Activated CD4-positive, CD25-positive, alpha-beta regulatory T cell treated with anti-CD3 and anti-CD28 coated beads, Interleukin-2, amount 50 U/mL, for 24 hours (primary cell): ENCODE data around the gene TRIP6.
A peak's percentile ranks its signal among the peaks of the same experiment; 100 is the strongest.

ENCODE experiments used
- ATAC-seq, 2 donors: fragments of 150-1000 bp; cut with Tn5 transposase; one replicate each; pipeline ENCODE4 v1.10.0; 2021; ENCODE audit warnings: mild to moderate bottlenecking in 1 of 2, moderate library complexity in 1 of 2

The TRIP6 gene

GRCh38 chr7:100874577-100875355, 7.6 kb downstream of the TRIP6 start, which contains the start of gene SRRT:
Gene SRRT (plus strand): TSS chr7:100875103. CDS start chr7:100875591, 488 bp downstream.
- ATAC-seq = peak; percentile 92 to 93

- ATAC-seq = peak; percentile 28 to 50
Measured at GRCh38 chr7:100875356-100875751, 8.2 kb downstream of the TRIP6 start.

- ATAC-seq = no peak
Measured at GRCh38 chr7:100878013-100878412, 10.8 kb downstream of the TRIP6 start.

GRCh38 chr7:100878685-100879084, 11.5 kb downstream of the TRIP6 start:
- no peak for ATAC-seq

- no peak for ATAC-seq
Measured at GRCh38 chr7:100879685-100880261, 12.6 kb downstream of the TRIP6 start.

GRCh38 chr7:100880645-100881044, 13.5 kb downstream of the TRIP6 start:
- no peak for ATAC-seq

- ATAC-seq = no peak
Measured at GRCh38 chr7:100881136-100881535, 13.9 kb downstream of the TRIP6 start.

- no peak for ATAC-seq
Measured at GRCh38 chr7:100882201-100882600, 15.0 kb downstream of the TRIP6 start.

GRCh38 chr7:100882785-100883526, 15.8 kb downstream of the TRIP6 start:
- no peak for ATAC-seq

GRCh38 chr7:100884736-100885439, 17.7 kb downstream of the TRIP6 start:
- ATAC-seq = no peak

- no peak for ATAC-seq
Measured at GRCh38 chr7:100885440-100886141, 18.4 kb downstream of the TRIP6 start.

- ATAC-seq = no peak
Measured at GRCh38 chr7:100886142-100886935, 19.2 kb downstream of the TRIP6 start.

- ATAC-seq = no peak
Measured at GRCh38 chr7:100886936-100887515, 19.8 kb downstream of the TRIP6 start.

GRCh38 chr7:100887516-100888290, 20.5 kb downstream of the TRIP6 start:
- ATAC-seq = peak in 1 of 2 donors; percentile 7

GRCh38 chr7:100888291-100888987, 21.3 kb downstream of the TRIP6 start:
- ATAC-seq = no peak

- ATAC-seq = peak; percentile 37 to 42
Measured at GRCh38 chr7:100888988-100889750, 22.0 kb downstream of the TRIP6 start, which contains the start of gene UFSP1. Gene UFSP1 (minus strand): TSS chr7:100889715. CDS start chr7:100889271, 444 bp downstream.

GRCh38 chr7:100890653-100891567, 23.7 kb downstream of the TRIP6 start:
- no peak for ATAC-seq
